ENCODE measurements around the gene BEX2. TPM values are rescaled to one million over a fixed set of nuclear protein-coding genes. Genes with fewer than 3 reads are reported as not detected.

The BEX2 gene
- total and polyA plus RNA-seq, 4 donors, result 13.9 to 52.5 (median 22.6) TPM

DNA sequence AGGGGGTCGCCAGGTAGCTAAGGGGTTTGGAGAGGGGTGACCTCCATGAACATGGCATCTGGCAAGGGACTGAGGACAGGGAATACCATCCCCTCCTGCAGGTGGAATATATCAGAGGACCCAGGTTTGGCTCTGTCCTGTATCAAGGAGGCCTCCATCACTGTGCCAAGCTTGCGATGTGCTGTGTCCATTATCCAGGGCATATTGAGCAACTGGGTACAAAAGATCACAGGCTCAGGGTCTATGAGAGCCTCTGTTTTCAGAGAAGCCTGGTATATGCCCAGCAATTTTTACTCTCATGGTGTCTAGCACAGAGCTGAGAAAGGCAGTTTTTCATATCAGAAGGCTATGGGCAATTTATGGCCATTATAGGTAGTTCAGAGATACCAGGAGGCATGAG, 17.7 kb downstream of the BEX2 start:
- Histone ChIP-seq H3K27me3 (ENCODE audit: control insufficient read depth in 3 of 3, insufficient read depth in 3 of 3, low read length in 2 of 3) (peaks cover 0 to 20% (median 2%) of the 10 kb centered on the region in 3 donors), H3K9ac (ENCODE audit: insufficient read depth in 1 of 2, low read length in 2 of 2) (no peak overlapping the region), H3K36me3 (ENCODE audit: control insufficient read depth in 4 of 4, insufficient read depth in 4 of 4, low read length in 4 of 4) (no peaks in the 10 kb centered on the region), H3K4me3 (no peak overlapping the region), H3K9me3 (ENCODE audit: control insufficient read depth in 4 of 4, insufficient read depth in 3 of 4, low read length in 3 of 4) (peaks cover 0 to 2% (median 0%) of the 10 kb centered on the region in 4 donors), H3K4me1 (ENCODE audit: control insufficient read depth in 5 of 5, insufficient read depth in 5 of 5, low read length in 5 of 5) (no peaks in the 10 kb centered on the region), H3K27ac (ENCODE audit: low read depth in 1 of 2, low read length in 1 of 2) (no peak overlapping the region)
- TF ChIP-seq, protein P1, sequence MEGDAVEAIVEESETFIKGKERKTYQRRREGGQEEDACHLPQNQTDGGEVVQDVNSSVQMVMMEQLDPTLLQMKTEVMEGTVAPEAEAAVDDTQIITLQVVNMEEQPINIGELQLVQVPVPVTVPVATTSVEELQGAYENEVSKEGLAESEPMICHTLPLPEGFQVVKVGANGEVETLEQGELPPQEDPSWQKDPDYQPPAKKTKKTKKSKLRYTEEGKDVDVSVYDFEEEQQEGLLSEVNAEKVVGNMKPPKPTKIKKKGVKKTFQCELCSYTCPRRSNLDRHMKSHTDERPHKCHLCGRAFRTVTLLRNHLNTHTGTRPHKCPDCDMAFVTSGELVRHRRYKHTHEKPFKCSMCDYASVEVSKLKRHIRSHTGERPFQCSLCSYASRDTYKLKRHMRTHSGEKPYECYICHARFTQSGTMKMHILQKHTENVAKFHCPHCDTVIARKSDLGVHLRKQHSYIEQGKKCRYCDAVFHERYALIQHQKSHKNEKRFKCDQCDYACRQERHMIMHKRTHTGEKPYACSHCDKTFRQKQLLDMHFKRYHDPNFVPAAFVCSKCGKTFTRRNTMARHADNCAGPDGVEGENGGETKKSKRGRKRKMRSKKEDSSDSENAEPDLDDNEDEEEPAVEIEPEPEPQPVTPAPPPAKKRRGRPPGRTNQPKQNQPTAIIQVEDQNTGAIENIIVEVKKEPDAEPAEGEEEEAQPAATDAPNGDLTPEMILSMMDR (IDR thresholded peaks at IDR 0.05; ENCODE audit: control extremely low read depth, extremely low read depth), result no peak
- DNase-seq, result no peak
- no peak for ATAC-seq (ENCODE audit: insufficient read depth, low FRiP score)
- 79 to 100% methylated on average over 2 of the region's 2 CpGs for WGBS, 2 donors

DNA sequence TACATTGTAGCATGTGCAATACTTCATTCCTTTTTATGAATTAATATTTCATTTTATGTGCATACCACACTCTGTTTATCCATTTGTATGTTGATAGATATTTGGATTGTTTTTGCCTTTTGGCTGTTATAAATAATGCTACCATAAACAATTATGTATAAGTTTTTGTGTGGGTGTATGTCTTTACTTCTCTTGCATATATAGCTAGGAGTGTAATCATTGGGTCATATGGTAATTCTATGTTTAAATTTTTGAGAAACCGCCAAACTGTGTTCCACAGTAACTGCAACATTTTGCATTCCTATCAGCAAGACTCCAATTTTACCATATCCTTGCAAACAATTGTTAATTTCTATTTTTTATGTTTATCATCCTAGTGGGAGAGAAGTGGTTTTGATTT, 31.2 kb downstream of the BEX2 start:
- Histone ChIP-seq H3K9ac (ENCODE audit: insufficient read depth in 1 of 2, low read length in 2 of 2) (no peak overlapping the region), H3K27ac (ENCODE audit: low read depth in 1 of 2, low read length in 1 of 2) (no peak overlapping the region), H3K4me1 (ENCODE audit: control insufficient read depth in 5 of 5, insufficient read depth in 5 of 5, low read length in 5 of 5) (no peaks in the 10 kb centered on the region), H3K27me3 (ENCODE audit: control insufficient read depth in 3 of 3, insufficient read depth in 3 of 3, low read length in 2 of 3) (peaks cover 5 to 36% (median 28%) of the 10 kb centered on the region in 3 donors), H3K9me3 (ENCODE audit: control insufficient read depth in 4 of 4, insufficient read depth in 3 of 4, low read length in 3 of 4) (peaks cover 0 to 5% (median 0%) of the 10 kb centered on the region in 4 donors), H3K36me3 (ENCODE audit: control insufficient read depth in 4 of 4, insufficient read depth in 4 of 4, low read length in 4 of 4) (no peaks in the 10 kb centered on the region), H3K4me3 (no peak overlapping the region)
- no peak for ATAC-seq (ENCODE audit: insufficient read depth, low FRiP score)
- no peak for DNase-seq
- TF ChIP-seq, protein P1 (IDR thresholded peaks at IDR 0.05; ENCODE audit: control extremely low read depth, extremely low read depth), result no peak
- WGBS, 2 donors, result 60 to 88% methylated on average over 1 of the region's 1 CpG

DNA sequence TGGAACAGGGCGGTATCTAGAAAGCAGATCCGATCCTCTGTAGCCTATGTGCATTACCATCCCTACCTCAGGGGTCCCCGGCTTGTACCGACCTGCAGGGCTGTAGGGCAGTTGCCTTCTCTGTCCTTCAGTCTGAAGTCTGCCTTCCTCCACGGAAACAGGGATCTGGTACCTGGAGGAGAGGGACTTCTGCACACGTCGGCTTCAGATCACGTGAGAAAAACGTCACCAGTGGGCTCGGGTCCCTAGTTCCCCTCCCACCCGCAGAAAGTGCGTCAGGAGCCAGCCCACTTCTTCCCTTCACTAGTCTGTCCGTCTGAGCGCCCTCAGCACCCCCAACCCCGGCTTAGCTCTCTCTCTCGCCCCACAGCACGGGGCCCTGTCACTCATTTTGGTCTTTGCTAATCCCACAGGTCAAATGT, 34.2 kb downstream of the BEX2 start, which contains the start of gene TCEAL5:
TSS of gene TCEAL5 (minus strand) at position 170 of the 422 bp plus-strand sequence. CDS start 2,187 bp downstream, outside the sequence.
- DNase-seq, result peak in 2 of 3 donors; percentile 15 to 18
- Histone ChIP-seq H3K9me3 (ENCODE audit: control insufficient read depth in 4 of 4, insufficient read depth in 3 of 4, low read length in 3 of 4) (peaks cover 0 to 4% (median 0%) of the 10 kb centered on the region in 4 donors), H3K4me1 (ENCODE audit: control insufficient read depth in 5 of 5, insufficient read depth in 5 of 5, low read length in 5 of 5) (no peaks in the 10 kb centered on the region), H3K4me3 (no peak within 1 kb of the TSS), H3K27me3 (ENCODE audit: control insufficient read depth in 3 of 3, insufficient read depth in 3 of 3, low read length in 2 of 3) (peaks cover 5 to 41% (median 37%) of the 10 kb centered on the region in 3 donors), H3K36me3 (ENCODE audit: control insufficient read depth in 4 of 4, insufficient read depth in 4 of 4, low read length in 4 of 4) (no peaks in the 10 kb centered on the region), H3K27ac (ENCODE audit: low read depth in 1 of 2, low read length in 1 of 2) (no peak within 1 kb of the TSS), H3K9ac (ENCODE audit: insufficient read depth in 1 of 2, low read length in 2 of 2) (no peak within 1 kb of the TSS)
- TF ChIP-seq, protein P1 (IDR thresholded peaks at IDR 0.05; ENCODE audit: control extremely low read depth, extremely low read depth), result no peak
- no peak for ATAC-seq (ENCODE audit: insufficient read depth, low FRiP score)
- 1 to 23% methylated on average over 17 of the region's 17 CpGs for WGBS, 2 donors
